Fibroblast of lung (primary cell): ENCODE measurements around the gene HCN2.

Experiments used
- EZH2 ChIP-seq: IDR thresholded peaks from 2 replicates; pipeline ENCODE4 v1.5.1; 2012; ENCODE audit warnings: low read length, control low read depth, mild to moderate bottlenecking; ENCODE audit errors: missing control alignments
- TF ChIP-seq, protein P1 (sequence below), 2 donors: IDR thresholded peaks in 1 of 2; conservative IDR thresholded peaks in 1 of 2; 1 replicate in 1 of 2; 2 replicates in 1 of 2; pipeline ENCODE4 v1.5.1; 2011 to 2012; ENCODE audit warnings: low read length in 2 of 2, control low read depth in 1 of 2, inconsistent platforms in 1 of 2, low read depth in 1 of 2, mild to moderate bottlenecking in 1 of 2

DNA sequence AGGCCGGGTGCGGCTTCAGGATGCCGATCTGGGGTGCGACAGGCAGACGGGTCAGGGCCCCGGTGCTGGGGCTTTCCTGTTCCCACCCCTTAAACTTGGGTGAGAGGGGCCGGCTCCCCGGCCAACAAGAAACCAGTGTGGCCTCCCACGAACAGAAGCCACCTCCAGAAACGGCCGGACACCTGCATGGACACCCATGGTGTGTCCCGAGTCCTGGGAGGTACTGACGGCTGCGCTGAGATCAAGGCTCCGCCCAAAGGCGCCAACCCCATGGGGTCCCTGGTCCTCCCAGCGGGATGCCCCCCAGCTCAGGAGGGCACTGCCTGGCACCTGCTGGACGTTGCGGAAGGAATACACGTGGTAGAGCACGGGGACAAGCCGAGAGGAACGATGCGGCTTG, 32.1 kb downstream of the HCN2 start:
- TF ChIP-seq, protein P1, sequence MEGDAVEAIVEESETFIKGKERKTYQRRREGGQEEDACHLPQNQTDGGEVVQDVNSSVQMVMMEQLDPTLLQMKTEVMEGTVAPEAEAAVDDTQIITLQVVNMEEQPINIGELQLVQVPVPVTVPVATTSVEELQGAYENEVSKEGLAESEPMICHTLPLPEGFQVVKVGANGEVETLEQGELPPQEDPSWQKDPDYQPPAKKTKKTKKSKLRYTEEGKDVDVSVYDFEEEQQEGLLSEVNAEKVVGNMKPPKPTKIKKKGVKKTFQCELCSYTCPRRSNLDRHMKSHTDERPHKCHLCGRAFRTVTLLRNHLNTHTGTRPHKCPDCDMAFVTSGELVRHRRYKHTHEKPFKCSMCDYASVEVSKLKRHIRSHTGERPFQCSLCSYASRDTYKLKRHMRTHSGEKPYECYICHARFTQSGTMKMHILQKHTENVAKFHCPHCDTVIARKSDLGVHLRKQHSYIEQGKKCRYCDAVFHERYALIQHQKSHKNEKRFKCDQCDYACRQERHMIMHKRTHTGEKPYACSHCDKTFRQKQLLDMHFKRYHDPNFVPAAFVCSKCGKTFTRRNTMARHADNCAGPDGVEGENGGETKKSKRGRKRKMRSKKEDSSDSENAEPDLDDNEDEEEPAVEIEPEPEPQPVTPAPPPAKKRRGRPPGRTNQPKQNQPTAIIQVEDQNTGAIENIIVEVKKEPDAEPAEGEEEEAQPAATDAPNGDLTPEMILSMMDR (conservative IDR thresholded peaks at IDR 0.05 in 1 of 2, IDR thresholded peaks at IDR 0.05 in 1 of 2; ENCODE audit: low read depth in 1 of 2, low read length in 2 of 2) = no peak
- TF ChIP-seq EZH2 = no peak
